A549 (cell line): ENCODE data around the gene DHRS3. TPM values are rescaled to one million over a fixed set of nuclear protein-coding genes. Genes with fewer than 3 reads are reported as not detected.

Experiments
- ATAC-seq, 2 experiments: fragments of 200-7000 bp in 1 of 2; fragments of >200 bp in 1 of 2; cut with Nextera tagmentation in 1 of 2; cut with Tn5 transposase in 1 of 2; 3 replicates each; pipeline versions ENCODE4 v1.8.0 to v1.9.1; 2018 to 2020; ENCODE audit warnings: mild to moderate bottlenecking in 1 of 2, moderate library complexity in 1 of 2
- CTCF ChIA-PET: fragments of 300-600 bp; sonication (Branson Sonifier 250); formaldehyde crosslinking; extraction: SDS; loops from one replicate; lab custom pipeline; 2021; ENCODE audit warnings: antibody characterized with exemption, inconsistent platforms; lab: Yijun Ruan, JAX
- POLR2A ChIA-PET: fragments of 350-600 bp; formaldehyde crosslinking; extraction: SDS; loops from one replicate; lab custom pipeline; 2021; ENCODE audit warnings: antibody characterized with exemption, inconsistent platforms; lab: Yijun Ruan, JAX
- DNase-seq, 2 experiments: peaks; one replicate each; pipeline versions ENCODE4 v3.0.0 to v3.0.0-alpha.2; 2011 to 2016; ENCODE audit warnings: low read depth in 1 of 2, low spot score in 1 of 2
- FAIRE-seq: peaks from 2 replicates; lab custom pipeline; 2011; peaks lifted over from hg19 to GRCh38; lab: Jason Lieb, UNC
- H3K27ac ChIP-seq, 2 experiments: fragments of >200 bp; sonication (Bioruptor Twin); formaldehyde crosslinking; 3 replicates each; pipeline ENCODE4 v1.5.1; 2016 to 2017
- H3K4me1 ChIP-seq: fragments of >200 bp; sonication (Bioruptor Twin); formaldehyde crosslinking; 3 replicates; pipeline ENCODE4 v1.6.1; 2016
- H3K4me2 ChIP-seq: fragments of >200 bp; sonication (Bioruptor Twin); formaldehyde crosslinking; 3 replicates; pipeline ENCODE4 v1.6.1; 2016
- H3K4me3 ChIP-seq: fragments of >200 bp; sonication (Bioruptor Twin); formaldehyde crosslinking; 3 replicates; pipeline ENCODE4 v1.5.1; 2016
- H3K9me3 ChIP-seq: fragments of >200 bp; sonication (Bioruptor Twin); formaldehyde crosslinking; 3 replicates; pipeline ENCODE4 v1.6.1; 2016
- ATOH8 ChIP-seq: fragments of 250-450 bp; sonication (Bioruptor Pico); IDR thresholded peaks from 2 replicates; pipeline ENCODE4 v1.5.0; 2020; ENCODE audit warnings: low read depth, mild to moderate bottlenecking, moderate library complexity
- BHLHE40 ChIP-seq: IDR thresholded peaks from 2 replicates; pipeline ENCODE4 v1.6.1; 2012; ENCODE audit warnings: low read depth, low read length, inconsistent platforms
- CBX2 ChIP-seq: fragments of 200-600 bp; sonication (generic); IDR thresholded peaks from 2 replicates; pipeline ENCODE4 v1.6.1; 2016; ENCODE audit warnings: low read depth, mild to moderate bottlenecking, borderline replicate concordance
- EHF ChIP-seq: fragments of 250-450 bp; sonication (Bioruptor Pico); IDR thresholded peaks from 2 replicates; pipeline ENCODE4 v1.5.0; 2020; ENCODE audit warnings: mild to moderate bottlenecking
- GATA3 ChIP-seq: IDR thresholded peaks from 2 replicates; pipeline ENCODE4 v1.6.1; 2012; ENCODE audit warnings: borderline replicate concordance
- HDAC2 ChIP-seq: fragments of 200-600 bp; sonication (generic); IDR thresholded peaks from 2 replicates; pipeline ENCODE4 v1.6.1; 2016
- HES2 ChIP-seq: fragments of >200 bp; sonication (Bioruptor Twin); formaldehyde crosslinking; IDR thresholded peaks from 2 replicates; pipeline ENCODE4 v1.6.1; 2016
- HOXB5 ChIP-seq: fragments of 250-450 bp; sonication (Bioruptor Pico); IDR thresholded peaks from 2 replicates; pipeline ENCODE4 v1.5.0; 2020; ENCODE audit warnings: mild to moderate bottlenecking, moderate library complexity
- JUNB ChIP-seq: fragments of >200 bp; sonication (Bioruptor Twin); formaldehyde crosslinking; IDR thresholded peaks from 2 replicates; pipeline ENCODE4 v1.6.1; 2016
- KDM5A ChIP-seq: fragments of 200-600 bp; sonication (generic); IDR thresholded peaks from 2 replicates; pipeline ENCODE4 v1.6.1; 2016; ENCODE audit warnings: antibody characterized with exemption, mild to moderate bottlenecking
- MAFK ChIP-seq: fragments of 450-650 bp; IDR thresholded peaks from 2 replicates; pipeline ENCODE4 v1.6.1; 2014; ENCODE audit not compliant: partially characterized antibody
- MYC ChIP-seq: IDR thresholded peaks from 2 replicates; pipeline ENCODE4 v1.6.1; 2012; ENCODE audit warnings: mild to moderate bottlenecking, inconsistent platforms, low read length, improper control_type of control experiment, borderline replicate concordance
- NFE2L2 ChIP-seq: fragments of 150-350 bp; conservative IDR thresholded peaks from 2 replicates; pipeline ENCODE4 v1.6.1; 2014; ENCODE audit warnings: low read length
- PBX3 ChIP-seq: IDR thresholded peaks from 2 replicates; pipeline ENCODE4 v1.6.1; 2012
- POLR2A ChIP-seq: IDR thresholded peaks from 2 replicates; pipeline ENCODE4 v1.6.1; 2012; ENCODE audit warnings: mild to moderate bottlenecking, low read length
- POLR2AphosphoS2 ChIP-seq: conservative IDR thresholded peaks from 2 replicates; pipeline ENCODE4 v1.6.1; 2012; ENCODE audit warnings: low read length, improper control_type of control experiment, inconsistent platforms
- RARB ChIP-seq: fragments of 250-450 bp; sonication (Bioruptor Pico); IDR thresholded peaks from 2 replicates; pipeline ENCODE4 v1.8.0; 2021; ENCODE audit warnings: mild to moderate bottlenecking, moderate library complexity
- RCOR1 ChIP-seq: fragments of 150-350 bp; IDR thresholded peaks from 2 replicates; pipeline ENCODE4 v1.6.1; 2014; ENCODE audit warnings: antibody characterized with exemption, low read length, low read depth
- RFX5 ChIP-seq: fragments of 450-650 bp; IDR thresholded peaks from 2 replicates; pipeline ENCODE4 v1.7.1; 2014; ENCODE audit warnings: antibody characterized with exemption, mild to moderate bottlenecking, moderate library complexity
- ZFP36 ChIP-seq: fragments of 450-650 bp; IDR thresholded peaks from 2 replicates; pipeline ENCODE4 v1.6.1; 2014; ENCODE audit warnings: borderline replicate concordance; ENCODE audit not compliant: partially characterized antibody
- ZSCAN20 ChIP-seq: fragments of 250-450 bp; sonication (Bioruptor Pico); IDR thresholded peaks from 2 replicates; pipeline ENCODE4 v1.8.0; 2022; ENCODE audit warnings: mild to moderate bottlenecking, moderate library complexity
- WGBS: methylation state at CpG from one replicate; pipeline ENCODE4 v1.1.6; 2017; ENCODE audit errors: missing lambda C conversion rate; 5-methylcytosine and 5-hydroxymethylcytosine counted together
- polyA plus RNA-seq, 4 experiments: library from polyadenylated mRNA; depleted of rRNA in 3 of 4; stranded (reverse); fragments of >200 nt; fragmentation: RNase III in 1 of 4; extraction: RNeasy Plus Mini Kit Qiagen cat#74134 plus additional on column Dnase treatment in 1 of 4; gene quantifications; 2 replicates in 3 of 4; 3 replicates in 1 of 4; pipeline ENCODE4 v1.2.3, GENCODE V29; 2011 to 2017

The DHRS3 gene
- polyA plus RNA-seq, 2 of the 4 experiments (the other 2 are of a cell fraction), result 62.7 to 79.7 TPM

- TF ChIP-seq HES2 (no peak), ATOH8 (CRISPR knock-in tag) (no peak), BHLHE40 (no peak), HDAC2 (no peak), KDM5A (no peak), HOXB5 (no peak)
- ChIA-PET CTCF (no interaction called here), POLR2A (no interaction called here)
- no peak for ATAC-seq
- Histone ChIP-seq H3K27ac (no peak overlapping the region), H3K9me3 (peaks cover 3% of the 10 kb centered on the region; the same call in 1 of the 3 replicates), H3K4me3 (no peak overlapping the region), H3K4me1 (no peaks in the 10 kb centered on the region), H3K4me2 (no peak overlapping the region)
- 60% methylated on average over 4 of the region's 4 CpGs for WGBS
- DNase-seq, result no peak
- FAIRE-seq, result no peak
Observed at GRCh38 chr1:12665511-12665910, 47.5 kb upstream of the DHRS3 start.

GRCh38 chr1:12662556-12662955 is 44.5 kb upstream of the DHRS3 start:
- Histone ChIP-seq H3K27ac (no peak overlapping the region), H3K9me3 (peaks cover 3% of the 10 kb centered on the region; the same call in 1 of the 3 replicates), H3K4me3 (no peak overlapping the region), H3K4me1 (0 out of 3 replicates have a peak, but pooled peaks cover 4% of the 10 kb centered on the region), H3K4me2 (no peak overlapping the region)
- WGBS, result 59% methylated on average over 1 of the region's 1 CpG
- FAIRE-seq, result no peak
- no peak for DNase-seq
- no peak for ATAC-seq
- POLR2A ChIA-PET, result no interaction called here
- no peak for TF ChIP-seq POLR2A
- TF ChIP-seq MAFK, result no peak
- TF ChIP-seq ZSCAN20 (CRISPR knock-in tag), result no peak
- no peak for TF ChIP-seq PBX3
- TF ChIP-seq NFE2L2, result no peak
- no peak for TF ChIP-seq GATA3
- CTCF ChIA-PET, result interaction anchor here (0.6 kb wide), 1 partner anchor 17 kb away, joined by 3 read pairs; no protein-coding TSS in a partner anchor

GRCh38 chr1:12661606-12662219 is 43.7 kb upstream of the DHRS3 start:
- Histone ChIP-seq H3K9me3 (peaks cover 3% of the 10 kb centered on the region; the same call in 1 of the 3 replicates), H3K4me1 (0 out of 3 replicates have a peak, but pooled peaks cover 4% of the 10 kb centered on the region), H3K27ac (no peak overlapping the region), H3K4me2 (no peak overlapping the region), H3K4me3 (no peak overlapping the region)
- TF ChIP-seq RCOR1 (no peak), EHF (CRISPR knock-in tag) (no peak), JUNB (no peak), ZFP36 (no peak), GATA3 (no peak), PBX3 (no peak), RARB (CRISPR knock-in tag) (no peak), RFX5 (no peak), MYC (no peak), POLR2AphosphoS2 (no peak), CBX2 (no peak)
- FAIRE-seq (no peak), DNase-seq (no peak), ATAC-seq (no peak)
- CTCF ChIA-PET, result interaction anchor here (0.6 kb wide), 1 partner anchor 71 kb away, joined by 3 read pairs; no protein-coding TSS in a partner anchor
- POLR2A ChIA-PET, result no interaction called here
- 78% methylated on average over 6 of the region's 6 CpGs for WGBS
